Activated T-helper 2 cell treated with anti-CD3 and anti-CD28 coated beads, Interferon-gamma antibody, Interleukin-2, Interleukin-4, amounts not matched to agents 10 μg/mL and 5 μg/mL and 100 μg/mL, durations not matched to agents 14 hours and 24 hours and 36 hours (primary cell): ENCODE results near the gene SLC17A2. TPM values are rescaled to one million over a fixed set of nuclear protein-coding genes. Genes with fewer than 3 reads are reported as not detected.
A peak's percentile ranks its signal among the peaks of the same experiment; 100 is the strongest.
"Not testable (repeated sequence)": the region's sequence is repeated elsewhere in the genome, so short reads cannot be mapped to it uniquely, and the experiment has no call there.

Experiments
- DNase-seq: peaks from one replicate; pipeline ENCODE4 v3.0.0; 2021; ENCODE audit warnings: low spot score
- H3K27ac Mint-ChIP-seq: one replicate; pipeline ENCODE4 v1.8.0; 2021; ENCODE audit warnings: mixed read lengths
- H3K27me3 Mint-ChIP-seq: one replicate; pipeline ENCODE4 v1.8.0; 2021; ENCODE audit warnings: low read depth, mixed read lengths
- H3K36me3 Mint-ChIP-seq: one replicate; pipeline ENCODE4 v1.8.0; 2021; ENCODE audit warnings: low read depth, mixed read lengths
- H3K4me1 Mint-ChIP-seq: one replicate; pipeline ENCODE4 v1.8.0; 2021; ENCODE audit warnings: low read depth, mixed read lengths
- H3K4me3 Mint-ChIP-seq: one replicate; pipeline ENCODE4 v1.8.0; 2021; ENCODE audit warnings: low read depth, mild to moderate bottlenecking, moderate library complexity, mixed read lengths
- H3K9me3 Mint-ChIP-seq: one replicate; pipeline ENCODE4 v1.8.0; 2021; ENCODE audit warnings: mixed read lengths
- intact Hi-C: fragments of 100-400 bp; cut with micrococcal nuclease; formaldehyde crosslinking; loops from one replicate; pipeline ENCODE4 v1.15.1; 2023
- total RNA-seq: library from RNA; stranded (reverse); gene quantifications from 2 replicates; pipeline ENCODE4 v1.2.3, GENCODE V29; 2022

SLC17A2 gene
- total RNA-seq, 1 donor from 2014 or later, result 0.41 TPM

- peaks cover 37% of the 10 kb centered on the region for H3K9me3 Mint-ChIP-seq
- no peaks in the 10 kb centered on the region for H3K27me3 Mint-ChIP-seq
- intact Hi-C loops, result loop anchor here (1.0 to 2.0 kb wide), 4 partner anchors 16 to 59 kb away; a partner anchor contains a TSS
- peak overlapping the region; percentile 99 for H3K4me3 Mint-ChIP-seq
- H3K36me3 Mint-ChIP-seq, result peaks cover 62% of the 10 kb centered on the region
- DNase-seq, result no peak
- H3K4me1 Mint-ChIP-seq, result peaks cover 55% of the 10 kb centered on the region
- peak overlapping the region; percentile 98 for H3K27ac Mint-ChIP-seq
Measured at GRCh38 chr6:25961619-25962148, 31.2 kb upstream of the SLC17A2 start.

DNA sequence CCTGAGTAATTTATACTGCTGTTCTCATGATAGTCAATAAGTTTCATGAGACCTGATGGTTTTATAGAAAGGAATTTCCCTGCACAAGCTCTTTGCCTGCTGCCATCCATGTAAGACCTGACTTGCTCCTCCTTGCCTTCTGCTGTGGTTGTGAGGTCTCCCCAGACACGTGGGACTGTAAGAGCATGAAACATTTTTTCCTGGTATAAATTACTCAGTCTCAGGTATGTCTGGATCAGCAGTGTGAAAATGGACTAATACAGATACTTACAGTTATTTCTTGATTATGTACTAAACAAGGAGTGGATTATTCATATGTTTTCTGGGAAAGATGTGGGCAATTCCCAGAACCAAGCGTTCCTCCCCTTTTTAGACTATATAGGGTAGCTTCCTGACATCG is 30.2 kb upstream of the SLC17A2 start:
- Mint-ChIP-seq H3K4me1 (peaks cover 51% of the 10 kb centered on the region), H3K27ac (peak overlapping the region; percentile 98), H3K9me3 (peaks cover 37% of the 10 kb centered on the region), H3K4me3 (no peak overlapping the region), H3K36me3 (peaks cover 53% of the 10 kb centered on the region), H3K27me3 (no peaks in the 10 kb centered on the region)
- intact Hi-C loops, result no loop called here
- no peak for DNase-seq

- H3K4me3 Mint-ChIP-seq, result no peak overlapping the region
Measured at GRCh38 chr6:25959890-25960536, 29.5 kb upstream of the SLC17A2 start.

DNA sequence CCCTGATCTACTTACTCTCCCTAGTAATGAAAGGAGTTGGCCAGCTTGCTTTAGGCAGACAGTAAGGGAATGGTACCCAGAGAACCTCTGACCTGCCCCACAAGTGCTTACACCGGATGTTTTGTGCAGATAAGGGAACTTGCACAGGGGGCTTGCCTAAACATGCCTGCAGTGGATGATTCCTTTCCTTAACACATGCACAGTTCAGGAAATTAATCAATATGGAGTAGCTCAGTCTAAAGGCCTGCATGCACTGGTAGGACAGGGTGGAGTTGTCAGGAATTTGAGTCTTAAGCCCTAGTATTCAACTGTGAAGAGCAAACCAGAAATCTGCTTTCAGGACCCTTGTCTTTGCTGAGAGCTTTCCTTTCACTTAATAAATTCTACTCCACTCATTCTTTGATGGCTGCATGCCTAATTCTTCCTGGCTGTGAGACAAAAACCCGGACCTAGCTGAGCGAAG is 28.2 kb upstream of the SLC17A2 start:
- H3K36me3 Mint-ChIP-seq, result peaks cover 37% of the 10 kb centered on the region
- intact Hi-C loops, result no loop called here
- no peak for DNase-seq
- peak overlapping the region; percentile 52 for H3K27ac Mint-ChIP-seq
- H3K27me3 Mint-ChIP-seq, result no peaks in the 10 kb centered on the region
- peaks cover 44% of the 10 kb centered on the region for H3K4me1 Mint-ChIP-seq
- H3K4me3 Mint-ChIP-seq, result no peak overlapping the region
- H3K9me3 Mint-ChIP-seq, result peaks cover 37% of the 10 kb centered on the region

More at GRCh38 chr6:25959890-25960536, 29.5 kb upstream of the SLC17A2 start:
- H3K27me3 Mint-ChIP-seq, result no peaks in the 10 kb centered on the region
- DNase-seq, result no peak
- intact Hi-C loops, result no loop called here
- peaks cover 37% of the 10 kb centered on the region for H3K9me3 Mint-ChIP-seq
- H3K36me3 Mint-ChIP-seq, result peaks cover 48% of the 10 kb centered on the region
- H3K27ac Mint-ChIP-seq, result peak overlapping the region; percentile 19
- H3K4me1 Mint-ChIP-seq, result peaks cover 51% of the 10 kb centered on the region

DNA sequence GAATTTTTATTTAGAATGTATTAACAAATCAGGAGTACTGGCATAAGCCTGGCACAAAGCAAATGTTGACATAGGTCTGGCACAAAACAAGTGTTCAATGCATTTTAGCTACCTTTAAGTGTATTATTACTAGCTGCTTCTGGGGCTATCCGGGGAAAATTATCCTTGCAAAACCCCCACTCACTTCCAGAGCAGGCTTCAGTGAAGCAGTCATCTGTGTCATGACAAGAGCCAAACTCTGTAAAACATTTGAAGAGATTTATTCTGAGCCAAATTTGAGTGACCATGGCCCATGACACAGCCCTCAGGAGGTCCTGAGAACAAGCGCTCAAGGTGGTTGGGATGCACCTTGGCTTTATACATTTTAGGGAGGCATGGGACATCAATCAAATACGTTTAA is 25.7 kb upstream of the SLC17A2 start:
- no peaks in the 10 kb centered on the region for H3K27me3 Mint-ChIP-seq
- DNase-seq, result no peak
- intact Hi-C loops, result no loop called here
- H3K4me1 Mint-ChIP-seq, result peaks cover 32% of the 10 kb centered on the region
- H3K4me3 Mint-ChIP-seq, result no peak overlapping the region
- H3K9me3 Mint-ChIP-seq, result peaks cover 37% of the 10 kb centered on the region
- no peak overlapping the region for H3K27ac Mint-ChIP-seq
- H3K36me3 Mint-ChIP-seq, result peaks cover 33% of the 10 kb centered on the region

DNA sequence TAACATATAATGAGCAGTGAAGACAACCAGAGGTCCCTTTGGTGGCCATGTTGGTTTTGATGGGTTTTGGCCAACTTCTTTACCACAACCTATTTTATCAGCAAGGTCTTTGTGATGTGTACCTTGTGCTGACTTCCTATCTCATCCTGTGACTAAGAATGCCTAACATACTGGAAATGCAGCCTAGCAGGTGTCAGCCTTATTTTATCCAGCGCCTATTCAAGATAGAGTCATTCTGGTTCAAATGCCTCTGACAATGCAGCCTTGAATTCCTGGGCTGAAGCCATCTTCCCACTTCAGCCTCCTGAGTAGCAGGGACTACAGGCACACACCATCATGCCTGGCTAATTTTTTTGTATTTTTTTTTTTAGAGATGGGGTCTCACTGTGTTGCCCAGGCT is 24.3 kb upstream of the SLC17A2 start:
- intact Hi-C loops, result no loop called here
- H3K27ac Mint-ChIP-seq, result no peak overlapping the region
- H3K4me3 Mint-ChIP-seq, result no peak overlapping the region
- peaks cover 22% of the 10 kb centered on the region for H3K4me1 Mint-ChIP-seq
- peaks cover 23% of the 10 kb centered on the region for H3K9me3 Mint-ChIP-seq
- H3K36me3 Mint-ChIP-seq, result peaks cover 24% of the 10 kb centered on the region
- DNase-seq, result no peak
- H3K27me3 Mint-ChIP-seq, result no peaks in the 10 kb centered on the region

DNA sequence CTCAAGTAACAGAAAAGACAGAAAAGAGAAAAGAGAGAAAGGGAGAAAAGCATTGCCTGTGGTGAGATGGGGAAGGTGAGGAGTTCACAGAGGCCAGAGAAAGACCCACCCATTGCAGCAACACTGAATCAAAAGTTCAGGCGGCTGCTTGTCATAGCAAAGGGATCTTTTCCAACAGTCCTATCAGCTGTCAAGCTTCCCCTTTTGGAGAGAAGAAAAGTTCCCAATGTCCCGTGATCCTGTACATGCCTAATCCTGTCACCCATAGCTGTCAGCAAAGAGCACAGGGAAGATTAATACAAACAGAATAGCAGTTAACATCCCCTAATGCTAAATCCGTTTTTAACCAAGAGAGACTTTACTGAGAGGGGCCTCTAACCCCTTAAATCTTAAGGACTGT is 23.2 kb upstream of the SLC17A2 start:
- intact Hi-C loops, result no loop called here
- no peak for DNase-seq
- no peak overlapping the region for H3K4me3 Mint-ChIP-seq

GRCh38 chr6:25952535-25952934 is 22.0 kb upstream of the SLC17A2 start:
- Mint-ChIP-seq H3K27ac (no peak overlapping the region), H3K9me3 (peaks cover 5% of the 10 kb centered on the region), H3K27me3 (no peaks in the 10 kb centered on the region), H3K36me3 (peaks cover 6% of the 10 kb centered on the region), H3K4me3 (no peak overlapping the region), H3K4me1 (peaks cover 4% of the 10 kb centered on the region)
- intact Hi-C loops, result no loop called here
- DNase-seq, result no peak

More for the DNA sequence above, 23.2 kb upstream of the SLC17A2 start:
- H3K27ac Mint-ChIP-seq, result no peak overlapping the region
- peaks cover 14% of the 10 kb centered on the region for H3K36me3 Mint-ChIP-seq
- H3K9me3 Mint-ChIP-seq, result peaks cover 13% of the 10 kb centered on the region
- peaks cover 11% of the 10 kb centered on the region for H3K4me1 Mint-ChIP-seq
- H3K27me3 Mint-ChIP-seq, result no peaks in the 10 kb centered on the region

GRCh38 chr6:25951296-25952032 is 21.0 kb upstream of the SLC17A2 start:
- no peak overlapping the region for H3K27ac Mint-ChIP-seq
- DNase-seq, result no peak
- peaks cover 6% of the 10 kb centered on the region for H3K4me1 Mint-ChIP-seq
- peaks cover 6% of the 10 kb centered on the region for H3K36me3 Mint-ChIP-seq
- H3K27me3 Mint-ChIP-seq, result no peaks in the 10 kb centered on the region
- H3K9me3 Mint-ChIP-seq, result no peaks in the 10 kb centered on the region
- H3K4me3 Mint-ChIP-seq, result no peak overlapping the region
- intact Hi-C loops, result no loop called here

- Mint-ChIP-seq H3K4me3 (no peak overlapping the region), H3K36me3 (peaks cover 13% of the 10 kb centered on the region), H3K4me1 (peaks cover 16% of the 10 kb centered on the region), H3K27ac (no peak overlapping the region), H3K9me3 (peaks cover 7% of the 10 kb centered on the region), H3K27me3 (no peaks in the 10 kb centered on the region)
- no peak for DNase-seq
- intact Hi-C loops, result no loop called here
Measured at GRCh38 chr6:25950297-25950696, 19.8 kb upstream of the SLC17A2 start.

- DNase-seq, result no peak
- Mint-ChIP-seq H3K27ac (no peak overlapping the region), H3K4me3 (no peak overlapping the region), H3K36me3 (peaks cover 14% of the 10 kb centered on the region), H3K4me1 (peaks cover 22% of the 10 kb centered on the region), H3K9me3 (peaks cover 8% of the 10 kb centered on the region), H3K27me3 (no peaks in the 10 kb centered on the region)
- intact Hi-C loops, result loop anchor here (5.0 kb wide), 1 partner anchor 43 kb away; no protein-coding TSS in a partner anchor
Measured at GRCh38 chr6:25949695-25950094, 19.2 kb upstream of the SLC17A2 start.

GRCh38 chr6:25947492-25947891 is 17.0 kb upstream of the SLC17A2 start:
- Mint-ChIP-seq H3K4me1 (peaks cover 32% of the 10 kb centered on the region), H3K36me3 (peaks cover 13% of the 10 kb centered on the region)
- H3K27ac Mint-ChIP-seq, H3K9me3 Mint-ChIP-seq, DNase-seq, H3K4me3 Mint-ChIP-seq, H3K27me3 Mint-ChIP-seq: not testable (repeated sequence)
- intact Hi-C loops, result loop anchor here (5.0 kb wide), 1 partner anchor 45 kb away; no protein-coding TSS in a partner anchor

GRCh38 chr6:25946631-25947030 is 16.1 kb upstream of the SLC17A2 start:
- peak; percentile 22 for DNase-seq
- peak overlapping the region; percentile 69 for H3K27ac Mint-ChIP-seq
- peaks cover 8% of the 10 kb centered on the region for H3K36me3 Mint-ChIP-seq
- H3K27me3 Mint-ChIP-seq, result peaks cover 2% of the 10 kb centered on the region
- H3K4me3 Mint-ChIP-seq, result no peak overlapping the region
- H3K4me1 Mint-ChIP-seq, result peaks cover 34% of the 10 kb centered on the region
- peaks cover 8% of the 10 kb centered on the region for H3K9me3 Mint-ChIP-seq
- intact Hi-C loops, result loop anchor here (5.0 kb wide), 1 partner anchor 46 kb away; no protein-coding TSS in a partner anchor
